ENCODE data around the gene POLR1E.

The POLR1E gene

GRCh38 chr9:37445832-37446231 is 39.9 kb upstream of the POLR1E start:
- no peak overlapping the region for H3K4me2 ChIP-seq (ENCODE audit: low read depth, low read length, poor library complexity, severe bottlenecking)
- no peaks in the 10 kb centered on the region for H3K9me2 ChIP-seq (replicated peaks; ENCODE audit: insufficient read depth, low read length)
- no peaks in the 10 kb centered on the region for H3K9me3 ChIP-seq (ENCODE audit: insufficient read depth, low read length)
- no peaks in the 10 kb centered on the region for H3K27me3 ChIP-seq (ENCODE audit: low read length)
- peaks cover 66% of the 10 kb centered on the region for H3K79me2 ChIP-seq (ENCODE audit: insufficient read depth, low read length)
- H3K4me3 ChIP-seq (ENCODE audit: insufficient read depth, low read length, poor library complexity, severe bottlenecking) = no peak overlapping the region
- no peak overlapping the region for H3K27ac ChIP-seq (ENCODE audit: low read depth, low read length)
- H3K36me3 ChIP-seq (ENCODE audit: low read length) = no peaks in the 10 kb centered on the region; the same call in 1 of the 2 replicates
- no peak for TF ChIP-seq CTCF (IDR thresholded peaks at IDR 0.05; ENCODE audit: insufficient read depth, low read length, poor library complexity, severe bottlenecking)
- no peak for TF ChIP-seq EZH2phosphoT487 (conservative IDR thresholded peaks at IDR 0.05; ENCODE audit: low read length)
- H4K20me1 ChIP-seq (ENCODE audit: low read depth, low read length) = peaks cover 6% of the 10 kb centered on the region; the same call in 1 of the 2 replicates
- H3K9ac ChIP-seq (ENCODE audit: low read length) = no peak overlapping the region
- H2AFZ ChIP-seq (ENCODE audit: low read depth, low read length, severe bottlenecking) = no peak overlapping the region
- peaks cover 1% of the 10 kb centered on the region; the same call in 1 of the 2 replicates for H3F3A ChIP-seq (ENCODE audit: insufficient read depth)

- Histone ChIP-seq H2AFZ (ENCODE audit: low read depth, low read length, severe bottlenecking) (no peak overlapping the region), H3K4me3 (ENCODE audit: insufficient read depth, low read length, poor library complexity, severe bottlenecking) (no peak overlapping the region), H3K27me3 (ENCODE audit: low read length) (no peaks in the 10 kb centered on the region), H3K27ac (ENCODE audit: low read depth, low read length) (no peak overlapping the region), H3K36me3 (ENCODE audit: low read length) (no peaks in the 10 kb centered on the region; the same call in 1 of the 2 replicates), H3K4me2 (ENCODE audit: low read depth, low read length, poor library complexity, severe bottlenecking) (no peak overlapping the region), H3K9me3 (ENCODE audit: insufficient read depth, low read length) (no peaks in the 10 kb centered on the region), H3K9me2 (replicated peaks; ENCODE audit: insufficient read depth, low read length) (no peaks in the 10 kb centered on the region), H4K20me1 (ENCODE audit: low read depth, low read length) (peaks cover 6% of the 10 kb centered on the region; the same call in 1 of the 2 replicates), H3K9ac (ENCODE audit: low read length) (no peak overlapping the region), H3K79me2 (ENCODE audit: insufficient read depth, low read length) (peaks cover 71% of the 10 kb centered on the region), H3F3A (ENCODE audit: insufficient read depth) (no peaks in the 10 kb centered on the region)
- no peak for TF ChIP-seq EZH2phosphoT487 (conservative IDR thresholded peaks at IDR 0.05; ENCODE audit: low read length)
Observed at GRCh38 chr9:37446401-37446800, 39.3 kb upstream of the POLR1E start.

DNA sequence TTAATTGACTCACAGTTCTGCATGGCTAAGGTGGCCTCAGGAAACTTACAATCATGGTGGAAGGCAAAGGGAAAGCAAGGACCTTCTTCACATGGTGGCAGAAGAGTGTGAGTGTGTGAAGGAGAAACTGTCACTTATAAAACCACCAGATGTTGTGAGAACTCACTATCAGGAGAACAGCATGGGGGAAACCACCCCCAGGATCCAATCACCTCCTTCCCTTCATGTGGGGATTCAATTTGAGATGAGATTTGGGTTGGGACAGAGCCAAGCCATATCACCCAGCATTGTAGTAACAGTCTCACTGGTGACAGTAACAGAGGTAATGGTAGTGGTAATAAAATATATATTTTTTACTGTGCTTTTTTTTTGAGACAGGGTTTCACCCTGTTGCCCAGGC is 38.6 kb upstream of the POLR1E start:
- no peak for TF ChIP-seq CTCF (IDR thresholded peaks at IDR 0.05; ENCODE audit: insufficient read depth, low read length, poor library complexity, severe bottlenecking)
- TF ChIP-seq EZH2phosphoT487 (conservative IDR thresholded peaks at IDR 0.05; ENCODE audit: low read length) = no peak
- Histone ChIP-seq H3K9ac (ENCODE audit: low read length) (no peak overlapping the region), H3K27me3 (ENCODE audit: low read length) (no peaks in the 10 kb centered on the region), H3K4me2 (ENCODE audit: low read depth, low read length, poor library complexity, severe bottlenecking) (no peak overlapping the region), H3K9me2 (replicated peaks; ENCODE audit: insufficient read depth, low read length) (no peaks in the 10 kb centered on the region), H4K20me1 (ENCODE audit: low read depth, low read length) (peaks cover 6% of the 10 kb centered on the region; the same call in 1 of the 2 replicates), H2AFZ (ENCODE audit: low read depth, low read length, severe bottlenecking) (no peak overlapping the region), H3K27ac (ENCODE audit: low read depth, low read length) (no peak overlapping the region), H3K36me3 (ENCODE audit: low read length) (no peaks in the 10 kb centered on the region; the same call in 1 of the 2 replicates), H3K4me3 (ENCODE audit: insufficient read depth, low read length, poor library complexity, severe bottlenecking) (no peak overlapping the region), H3K79me2 (ENCODE audit: insufficient read depth, low read length) (peaks cover 78% of the 10 kb centered on the region), H3F3A (ENCODE audit: insufficient read depth) (no peaks in the 10 kb centered on the region), H3K9me3 (ENCODE audit: insufficient read depth, low read length) (no peaks in the 10 kb centered on the region)

- Histone ChIP-seq H4K20me1 (ENCODE audit: low read depth, low read length) (peaks cover 20% of the 10 kb centered on the region; the same call in 1 of the 2 replicates), H3K79me2 (ENCODE audit: insufficient read depth, low read length) (peaks cover 94% of the 10 kb centered on the region), H3K36me3 (ENCODE audit: low read length) (no peaks in the 10 kb centered on the region; the same call in 1 of the 2 replicates), H3F3A (ENCODE audit: insufficient read depth) (no peaks in the 10 kb centered on the region), H2AFZ (ENCODE audit: low read depth, low read length, severe bottlenecking) (no peak overlapping the region), H3K4me2 (ENCODE audit: low read depth, low read length, poor library complexity, severe bottlenecking) (no peak overlapping the region), H3K27ac (ENCODE audit: low read depth, low read length) (no peak overlapping the region), H3K9ac (ENCODE audit: low read length) (no peak overlapping the region), H3K9me3 (ENCODE audit: insufficient read depth, low read length) (no peaks in the 10 kb centered on the region), H3K4me3 (ENCODE audit: insufficient read depth, low read length, poor library complexity, severe bottlenecking) (no peak overlapping the region), H3K27me3 (ENCODE audit: low read length) (no peaks in the 10 kb centered on the region), H3K9me2 (replicated peaks; ENCODE audit: insufficient read depth, low read length) (no peaks in the 10 kb centered on the region)
- no peak for TF ChIP-seq EZH2phosphoT487 (conservative IDR thresholded peaks at IDR 0.05; ENCODE audit: low read length)
- no peak for TF ChIP-seq CTCF (IDR thresholded peaks at IDR 0.05; ENCODE audit: insufficient read depth, low read length, poor library complexity, severe bottlenecking)
Observed at GRCh38 chr9:37449862-37450632, 35.7 kb upstream of the POLR1E start.

All from SU-DHL-6 (cell line).